Measurements from ENCODE around the gene EIF2B1. TPM values are rescaled to one million over a fixed set of nuclear protein-coding genes. Genes with fewer than 3 reads are reported as not detected.

Gene EIF2B1
- total RNA-seq, 2 donors from 2014 or later, result 37.3 to 55.4 TPM

DNA sequence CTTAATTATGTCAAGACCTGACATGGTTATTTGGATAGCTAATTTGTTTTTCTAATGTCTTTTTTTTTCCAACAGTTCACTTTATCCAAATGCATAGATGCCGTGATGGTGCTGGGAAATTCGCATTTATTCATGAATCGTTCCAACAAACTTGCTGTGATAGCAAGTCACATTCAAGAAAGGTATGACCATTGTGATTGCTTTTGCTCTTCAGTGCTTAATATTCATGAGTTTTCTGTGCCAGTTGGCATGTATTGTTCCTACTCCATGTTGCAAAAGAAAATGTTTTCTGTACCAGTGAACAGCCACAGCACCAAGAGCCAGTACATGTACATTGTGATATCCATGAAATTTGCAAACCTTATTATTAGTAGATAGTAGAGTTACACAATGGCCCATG is 11.9 kb upstream of the EIF2B1 start:
- TF ChIP-seq, protein P1, sequence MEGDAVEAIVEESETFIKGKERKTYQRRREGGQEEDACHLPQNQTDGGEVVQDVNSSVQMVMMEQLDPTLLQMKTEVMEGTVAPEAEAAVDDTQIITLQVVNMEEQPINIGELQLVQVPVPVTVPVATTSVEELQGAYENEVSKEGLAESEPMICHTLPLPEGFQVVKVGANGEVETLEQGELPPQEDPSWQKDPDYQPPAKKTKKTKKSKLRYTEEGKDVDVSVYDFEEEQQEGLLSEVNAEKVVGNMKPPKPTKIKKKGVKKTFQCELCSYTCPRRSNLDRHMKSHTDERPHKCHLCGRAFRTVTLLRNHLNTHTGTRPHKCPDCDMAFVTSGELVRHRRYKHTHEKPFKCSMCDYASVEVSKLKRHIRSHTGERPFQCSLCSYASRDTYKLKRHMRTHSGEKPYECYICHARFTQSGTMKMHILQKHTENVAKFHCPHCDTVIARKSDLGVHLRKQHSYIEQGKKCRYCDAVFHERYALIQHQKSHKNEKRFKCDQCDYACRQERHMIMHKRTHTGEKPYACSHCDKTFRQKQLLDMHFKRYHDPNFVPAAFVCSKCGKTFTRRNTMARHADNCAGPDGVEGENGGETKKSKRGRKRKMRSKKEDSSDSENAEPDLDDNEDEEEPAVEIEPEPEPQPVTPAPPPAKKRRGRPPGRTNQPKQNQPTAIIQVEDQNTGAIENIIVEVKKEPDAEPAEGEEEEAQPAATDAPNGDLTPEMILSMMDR (IDR thresholded peaks at IDR 0.05), result no peak
- intact Hi-C loops (cut with DNase I), result no loop called here
- Histone ChIP-seq H3K4me3 (no peak overlapping the region), H3K36me3 (peaks cover 8% of the 10 kb centered on the region), H3K9ac (ENCODE audit: low read depth in 2 of 2, low read length in 2 of 2) (no peak overlapping the region), H3K27me3 (no peaks in the 10 kb centered on the region), H3K27ac (no peak overlapping the region), H3K4me1 (no peaks in the 10 kb centered on the region), H3K9me3 (no peaks in the 10 kb centered on the region)
- no peak for DNase-seq

DNA sequence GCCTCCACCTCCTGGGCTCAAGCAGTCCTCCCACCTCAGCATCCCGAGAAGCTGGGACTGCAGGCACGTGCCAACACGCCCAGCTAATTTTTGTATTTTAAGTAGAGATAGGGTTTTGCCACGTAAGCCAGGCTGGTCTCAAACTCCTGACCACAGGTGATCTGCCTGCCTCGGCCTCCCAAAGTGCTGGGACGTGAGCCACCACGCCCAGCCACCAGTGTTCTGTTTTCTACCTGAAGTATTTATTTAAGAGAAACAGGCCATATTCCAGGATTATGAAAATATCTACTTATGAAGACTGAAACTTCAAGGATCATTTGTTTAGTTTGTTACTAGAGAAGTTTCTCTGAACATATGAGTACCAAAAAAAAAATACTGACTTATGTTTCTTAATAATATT is 10.4 kb upstream of the EIF2B1 start:
- Histone ChIP-seq H3K9me3 (no peaks in the 10 kb centered on the region), H3K36me3 (peaks cover 8% of the 10 kb centered on the region), H3K27me3 (no peaks in the 10 kb centered on the region), H3K4me1 (no peaks in the 10 kb centered on the region), H3K4me3 (no peak overlapping the region), H3K9ac (ENCODE audit: low read depth in 2 of 2, low read length in 2 of 2) (no peak overlapping the region), H3K27ac (no peak overlapping the region)
- TF ChIP-seq, protein P1 (IDR thresholded peaks at IDR 0.05), result no peak
- intact Hi-C loops (cut with DNase I), result no loop called here
- no peak for DNase-seq

DNA sequence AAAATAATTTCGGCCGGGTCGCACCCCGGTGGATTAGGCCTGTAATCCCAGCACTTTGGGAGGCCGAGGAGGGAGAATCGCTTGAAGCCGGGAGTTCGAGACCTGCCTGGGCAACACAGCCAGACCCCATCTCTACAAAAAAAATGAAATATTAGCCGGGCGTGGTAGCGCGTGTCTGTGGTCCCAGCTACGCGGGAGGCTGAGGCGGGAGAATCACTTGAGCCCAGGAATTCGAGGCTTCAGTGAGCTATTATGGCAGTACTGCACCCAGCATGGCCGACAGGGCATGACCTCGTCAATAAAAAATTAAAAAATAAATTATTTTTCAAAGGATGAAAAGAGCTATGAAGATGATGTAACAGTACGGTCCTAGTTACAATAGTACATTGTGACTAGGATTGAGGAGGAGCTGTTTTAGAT is 666 bp upstream of the EIF2B1 start:
- Histone ChIP-seq H3K4me1 (peaks cover 10% of the 10 kb centered on the region), H3K4me3 (peak overlapping the region; percentile 99), H3K9me3 (no peaks in the 10 kb centered on the region), H3K9ac (ENCODE audit: low read depth in 2 of 2, low read length in 2 of 2) (peak overlapping the region; percentile 45 to 92), H3K27me3 (no peaks in the 10 kb centered on the region), H3K27ac (peak overlapping the region; percentile 68), H3K36me3 (peaks cover 9% of the 10 kb centered on the region)
- peak; percentile 21 for DNase-seq
- intact Hi-C loops (cut with DNase I), result no loop called here
- TF ChIP-seq, protein P1 (IDR thresholded peaks at IDR 0.05), result no peak

DNA sequence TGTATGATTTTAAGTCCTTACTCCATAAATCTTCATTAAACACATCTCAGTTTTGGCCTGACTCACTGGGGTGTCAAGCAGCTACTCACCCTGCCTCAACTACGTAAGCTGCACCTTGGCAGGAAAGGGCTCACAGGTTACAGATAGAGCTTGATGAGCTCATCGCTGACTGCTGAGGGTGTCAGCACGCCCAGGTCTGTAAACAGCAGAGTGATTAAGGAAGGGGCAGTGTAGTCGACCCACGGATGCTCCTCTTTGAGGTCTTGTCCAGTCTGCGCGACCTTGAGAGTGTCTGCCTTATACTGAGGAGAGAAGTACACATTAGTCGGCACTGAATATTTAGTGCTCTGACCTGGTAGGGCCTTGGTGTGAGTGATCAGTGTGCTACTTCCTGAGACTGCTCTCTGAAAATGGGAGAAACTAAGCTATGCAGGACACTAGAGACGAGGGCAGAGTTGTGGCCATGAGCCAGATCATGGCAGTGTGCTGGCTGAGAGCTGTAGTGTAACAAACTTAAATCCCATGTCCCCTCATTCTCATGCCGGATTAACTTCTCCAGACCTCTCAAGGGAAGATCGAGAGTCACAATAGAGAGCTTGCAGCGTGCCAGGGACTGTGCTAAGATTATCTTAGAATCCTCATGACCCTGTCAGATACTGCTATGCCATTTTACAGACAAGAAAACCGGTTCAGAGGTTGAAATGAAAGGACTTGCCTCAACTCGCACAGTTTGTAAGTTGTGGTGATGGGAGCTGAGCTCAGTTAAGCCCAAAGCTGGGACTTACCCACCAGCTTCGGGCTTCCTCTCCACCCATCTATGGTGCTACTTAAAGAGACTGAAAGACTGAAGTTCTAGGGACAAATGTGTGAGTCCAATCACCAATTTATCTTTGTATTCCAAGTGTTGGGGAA is 11.6 kb downstream of the EIF2B1 start:
- Histone ChIP-seq H3K4me3 (no peak overlapping the region), H3K27ac (no peak overlapping the region), H3K9ac (ENCODE audit: low read depth in 2 of 2, low read length in 2 of 2) (no peak overlapping the region), H3K9me3 (no peaks in the 10 kb centered on the region), H3K4me1 (no peaks in the 10 kb centered on the region), H3K36me3 (peaks cover 32% of the 10 kb centered on the region), H3K27me3 (no peaks in the 10 kb centered on the region)
- DNase-seq, result no peak
- TF ChIP-seq, protein P1 (IDR thresholded peaks at IDR 0.05), result no peak
- intact Hi-C loops (cut with DNase I), result no loop called here

DNA sequence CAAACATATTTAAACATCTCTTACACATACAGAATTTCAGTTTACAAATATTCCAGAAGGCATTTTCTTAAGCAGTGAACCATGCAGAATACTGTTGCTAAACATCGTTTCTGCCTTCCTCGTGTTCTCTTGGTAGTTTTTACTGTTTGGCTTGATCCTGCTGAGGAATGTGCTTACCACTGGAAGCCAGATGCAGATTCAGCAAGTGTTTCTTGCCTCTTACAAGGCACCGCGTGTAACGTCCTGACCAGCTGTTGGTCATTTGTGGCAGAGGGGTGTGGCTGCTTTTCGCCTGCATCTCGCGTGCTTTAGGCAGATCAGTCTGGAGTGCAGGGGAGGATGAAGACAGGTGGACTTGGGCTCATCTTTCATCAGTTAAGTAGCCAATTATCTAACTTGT is 12.4 kb downstream of the EIF2B1 start:
- TF ChIP-seq, protein P1 (IDR thresholded peaks at IDR 0.05), result no peak
- peaks cover 25% of the 10 kb centered on the region for H3K36me3 ChIP-seq
- H3K27ac ChIP-seq, result no peak overlapping the region
- H3K4me1 ChIP-seq, result no peaks in the 10 kb centered on the region
- intact Hi-C loops (cut with DNase I), result no loop called here
- H3K9ac ChIP-seq (ENCODE audit: low read depth in 2 of 2, low read length in 2 of 2), result no peak overlapping the region
- no peak overlapping the region for H3K4me3 ChIP-seq
- no peaks in the 10 kb centered on the region for H3K27me3 ChIP-seq
- H3K9me3 ChIP-seq, result no peaks in the 10 kb centered on the region
- DNase-seq, result no peak

Measured in colonic mucosa (tissue), 4 donors.